Activated CD4-positive, CD25-positive, alpha-beta regulatory T cell treated with anti-CD3 and anti-CD28 coated beads, Interleukin-2, amount 50 U/mL, for 24 hours (primary cell): ENCODE measurements around the gene ZNF425.
"Not testable (repeated sequence)": the region's sequence is repeated elsewhere in the genome, so short reads cannot be mapped to it uniquely, and the experiment has no call there.

Experiments
- ATAC-seq, 2 donors: fragments of 150-1000 bp; cut with Tn5 transposase; one replicate each; pipeline ENCODE4 v1.10.0; 2021; ENCODE audit warnings: mild to moderate bottlenecking in 1 of 2, moderate library complexity in 1 of 2

The ZNF425 gene

GRCh38 chr7:149071641-149072437, 54.3 kb downstream of the ZNF425 start:
- peak; percentile 69 to 82 for ATAC-seq

- ATAC-seq, result no peak
Measured at GRCh38 chr7:149071182-149071635, 54.9 kb downstream of the ZNF425 start.

- ATAC-seq, result no peak
Measured at GRCh38 chr7:149070372-149071125, 55.6 kb downstream of the ZNF425 start.

- no peak for ATAC-seq
Measured at GRCh38 chr7:149067869-149068268, 58.3 kb downstream of the ZNF425 start.

GRCh38 chr7:149063476-149063875, 62.6 kb downstream of the ZNF425 start:
- ATAC-seq, result no peak

GRCh38 chr7:149062217-149062899, 63.8 kb downstream of the ZNF425 start:
- ATAC-seq, result not testable (repeated sequence)

- ATAC-seq, result no peak
Measured at GRCh38 chr7:149060156-149060555, 66.0 kb downstream of the ZNF425 start.

GRCh38 chr7:149053885-149054284, 72.2 kb downstream of the ZNF425 start:
- ATAC-seq, result no peak

- ATAC-seq, result no peak
Measured at GRCh38 chr7:149053384-149053783, 72.7 kb downstream of the ZNF425 start.
